HG03196 (cell line): ENCODE measurements around the gene CLCNKB.
"Not testable (repeated sequence)": the region's sequence is repeated elsewhere in the genome, so short reads cannot be mapped to it uniquely, and the experiment has no call there.

Experiments used
- ATAC-seq: cut with Tn5 transposase; IDR thresholded peaks from one replicate; pipeline ENCODE4 v1.9.1; 2021; ENCODE audit not compliant: unreplicated experiment

Gene CLCNKB

DNA sequence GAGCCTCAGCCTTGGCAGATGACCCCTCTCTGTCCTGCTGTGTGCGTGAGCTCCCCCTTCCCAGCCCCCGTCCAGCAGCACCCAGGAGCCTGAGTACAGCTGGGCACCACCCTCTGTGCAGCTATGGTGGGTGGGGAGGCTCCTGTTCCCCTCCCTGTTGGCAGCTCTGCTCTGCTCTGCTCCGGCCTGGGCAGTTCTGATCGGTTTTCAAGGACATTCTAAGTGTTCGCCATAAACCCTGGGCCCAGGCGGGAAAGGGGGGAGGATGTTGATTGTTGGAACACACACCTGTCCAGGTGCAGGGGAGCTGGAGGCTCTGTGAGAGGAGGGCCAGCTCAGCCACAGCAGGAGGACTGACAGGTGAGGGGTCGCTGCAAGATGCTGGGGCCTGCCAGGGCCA is at the start of gene CLCNKB:
Gene CLCNKB, plus strand, starts transcription at position 262 of the 400 bp plus-strand sequence. CDS start 711 bp downstream, outside the sequence.
- no peak for ATAC-seq

DNA sequence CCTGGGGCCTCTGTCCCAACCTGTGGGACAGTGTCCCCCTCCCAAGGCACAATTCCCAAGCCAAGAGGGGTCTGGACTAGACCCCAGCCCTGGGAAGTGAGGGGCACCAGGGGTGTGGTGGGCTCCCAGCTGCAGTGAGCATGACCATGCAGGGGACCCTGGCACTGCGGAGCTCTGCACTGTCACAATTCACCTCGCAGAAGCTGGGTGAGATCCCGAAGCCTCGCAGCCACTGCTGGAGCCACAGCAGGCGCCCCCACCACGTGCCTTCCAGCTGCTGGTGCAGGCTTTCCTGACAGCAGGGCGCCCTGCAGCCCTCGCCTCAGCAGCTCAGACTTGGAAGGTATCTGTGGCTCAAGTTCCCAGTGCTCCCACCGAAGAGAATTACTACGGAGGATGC is 49.5 kb upstream of the CLCNKB start:
- ATAC-seq: no peak

DNA sequence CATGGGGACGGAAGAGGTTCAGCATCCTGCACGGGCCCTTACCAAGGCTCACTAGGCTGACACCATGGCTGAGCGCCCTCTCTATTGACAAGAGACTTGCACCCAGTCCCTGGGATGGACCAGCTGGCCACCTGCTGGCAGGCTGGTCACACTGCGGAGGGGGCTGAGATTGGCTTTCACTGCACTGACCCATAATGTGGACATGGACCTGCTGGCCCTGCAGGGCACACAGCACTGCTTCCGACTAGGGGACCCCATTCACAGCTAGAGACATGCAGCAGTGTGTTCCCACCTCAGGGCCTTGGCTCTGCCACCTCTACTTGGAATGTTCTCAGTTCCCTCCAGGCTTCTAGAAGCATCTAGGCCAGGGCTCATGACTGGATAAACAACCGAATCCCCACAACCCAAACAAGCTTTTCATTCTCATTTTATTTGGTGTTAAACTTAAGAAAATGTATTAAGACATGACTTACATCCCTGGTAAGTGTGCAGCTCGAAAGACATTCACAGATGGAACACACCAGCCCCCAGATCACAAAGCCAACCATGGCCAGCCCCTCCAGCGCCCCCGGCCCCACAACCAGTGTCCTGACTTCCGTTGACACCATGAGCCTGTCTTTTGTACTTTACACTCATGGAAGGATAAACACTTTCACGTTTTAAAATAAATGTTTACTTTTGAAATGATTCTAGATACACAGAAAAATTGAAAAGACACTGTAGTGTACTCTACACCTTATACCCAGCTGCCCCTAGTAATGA is 48.8 kb upstream of the CLCNKB start:
- ATAC-seq: no peak

DNA sequence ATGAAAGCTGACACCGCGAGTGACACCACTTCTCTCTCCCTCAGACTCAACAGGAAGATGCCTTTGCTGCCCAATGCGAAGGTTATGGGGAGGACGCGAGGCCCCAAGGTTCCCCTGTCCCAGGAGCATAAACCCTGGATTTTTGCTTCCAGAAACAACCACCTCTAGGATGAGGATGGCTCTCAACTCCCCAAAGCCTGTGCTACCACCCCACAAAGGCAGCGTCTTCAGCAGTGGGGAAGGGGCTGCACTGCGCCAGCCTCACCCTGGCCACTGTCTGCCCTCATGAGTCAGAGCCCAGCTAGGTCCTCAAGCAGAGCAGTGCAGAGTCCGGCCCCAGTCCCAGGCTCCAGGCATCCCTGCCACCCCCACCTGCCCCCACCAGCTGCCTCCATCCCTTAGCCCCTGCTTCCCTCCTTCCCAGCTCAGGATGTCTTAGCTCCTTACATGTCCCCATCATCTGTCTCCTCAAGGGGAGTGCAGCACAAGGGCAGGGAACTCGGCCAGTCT is 46.5 kb upstream of the CLCNKB start:
- no peak for ATAC-seq

DNA sequence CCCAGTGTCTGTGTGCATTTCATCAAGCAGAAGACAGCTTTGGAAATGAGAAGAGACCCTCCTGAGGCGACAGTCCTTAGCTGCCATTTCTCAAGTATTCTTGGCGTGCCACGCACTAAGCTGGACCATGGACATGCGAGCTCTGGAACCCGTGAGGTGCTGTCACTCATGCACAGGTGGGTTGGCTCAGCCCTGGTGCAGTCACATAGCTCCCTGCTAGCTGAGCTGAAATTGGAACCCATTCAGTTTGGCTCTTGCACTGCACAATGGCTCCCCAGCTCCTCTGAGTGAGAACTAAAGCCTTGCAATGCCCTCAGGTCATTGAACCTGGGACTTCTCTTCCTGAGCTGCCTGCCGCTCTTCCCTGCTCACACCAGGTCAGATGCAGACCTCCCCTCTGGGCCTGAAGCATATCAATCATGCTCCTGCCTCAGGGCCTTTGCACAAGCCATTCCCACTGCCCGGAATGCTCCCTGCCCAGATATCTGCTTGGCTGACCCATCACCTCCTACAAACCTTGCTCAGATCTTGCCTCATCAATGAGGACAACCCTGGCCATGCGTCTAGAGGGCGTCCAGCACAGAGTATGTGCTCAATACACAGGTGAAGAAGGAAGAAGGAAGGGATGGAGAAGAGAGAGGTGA is 45.8 kb upstream of the CLCNKB start:
- no peak for ATAC-seq

DNA sequence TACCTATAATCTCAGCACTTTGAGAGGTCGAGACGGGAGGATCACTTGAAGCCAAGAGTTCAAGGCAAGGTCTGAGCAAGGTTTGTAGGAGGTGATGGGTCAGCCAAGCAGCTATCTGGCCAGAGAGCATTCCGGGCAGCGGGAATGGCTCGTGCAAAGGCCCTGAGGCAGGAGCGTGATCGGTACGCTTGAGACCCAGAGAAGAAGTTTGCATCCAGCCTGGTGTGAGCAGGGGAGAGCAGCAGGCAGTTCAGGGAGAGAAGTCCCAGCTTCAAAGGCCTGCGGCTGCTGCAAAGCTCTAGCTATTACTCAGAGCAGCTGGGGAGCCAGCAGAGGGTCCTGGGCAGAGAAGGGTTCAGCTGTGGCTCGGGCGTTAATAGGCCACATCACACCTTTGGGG is 44.7 kb upstream of the CLCNKB start:
- no peak for ATAC-seq

DNA sequence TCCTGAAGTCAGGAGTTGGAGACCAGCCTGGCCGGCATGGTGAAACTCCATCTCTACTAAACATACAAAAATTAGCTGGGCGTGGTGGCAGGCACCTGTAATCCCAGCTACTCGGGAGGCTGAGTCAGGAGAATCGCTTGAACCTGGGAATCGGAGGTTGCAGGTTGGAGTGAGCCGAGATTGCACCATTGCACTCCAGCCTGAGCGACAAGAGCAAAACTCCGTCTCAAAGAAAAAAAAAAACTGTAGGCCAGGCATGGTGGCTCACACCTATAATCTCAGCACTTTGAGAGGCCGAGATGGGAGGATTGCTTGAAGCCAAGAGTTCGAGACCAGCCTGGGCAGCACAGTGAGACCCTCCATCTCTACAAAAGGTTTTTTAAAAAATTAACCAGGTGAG is 42.3 kb upstream of the CLCNKB start:
- ATAC-seq: not testable (repeated sequence)

DNA sequence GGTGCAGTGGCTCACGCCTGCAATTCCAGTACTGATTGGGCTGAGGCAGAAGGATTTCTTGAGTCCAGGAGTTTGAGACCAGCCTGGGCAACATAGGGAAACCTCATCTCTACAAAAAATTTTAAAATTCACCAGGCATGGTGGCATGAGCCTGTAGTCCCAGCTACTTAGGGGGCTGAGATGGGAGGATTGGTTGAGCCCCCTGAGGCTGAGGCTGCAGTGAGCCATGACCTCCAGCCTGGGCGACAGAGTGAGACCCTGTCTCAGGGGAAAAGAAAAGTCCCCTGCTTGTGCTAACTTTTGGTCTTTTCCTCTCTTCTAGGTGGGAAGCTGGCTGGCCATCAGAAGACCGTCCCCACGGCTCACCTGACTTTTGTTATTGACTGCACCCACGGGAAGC is 38.0 kb upstream of the CLCNKB start:
- ATAC-seq: no peak

DNA sequence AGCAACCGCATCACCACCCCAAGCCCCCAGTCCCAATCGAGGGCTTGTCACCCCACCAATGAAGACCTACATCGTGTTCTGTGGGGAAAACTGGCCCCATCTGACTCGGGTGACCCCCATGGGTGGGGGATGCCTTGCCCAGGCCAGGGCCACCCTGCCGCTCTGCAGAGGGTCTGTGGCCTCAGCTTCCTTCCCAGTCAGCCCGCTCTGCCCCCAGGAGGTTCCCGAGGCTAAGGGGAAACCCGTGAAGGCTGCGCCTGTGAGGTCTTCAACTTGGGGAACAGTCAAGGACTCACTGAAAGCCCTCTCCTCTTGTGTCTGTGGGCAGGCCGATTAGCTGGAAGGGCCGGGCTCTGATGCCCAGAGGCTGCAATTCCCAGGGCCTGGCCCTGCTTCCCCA is 37.6 kb upstream of the CLCNKB start:
- no peak for ATAC-seq

DNA sequence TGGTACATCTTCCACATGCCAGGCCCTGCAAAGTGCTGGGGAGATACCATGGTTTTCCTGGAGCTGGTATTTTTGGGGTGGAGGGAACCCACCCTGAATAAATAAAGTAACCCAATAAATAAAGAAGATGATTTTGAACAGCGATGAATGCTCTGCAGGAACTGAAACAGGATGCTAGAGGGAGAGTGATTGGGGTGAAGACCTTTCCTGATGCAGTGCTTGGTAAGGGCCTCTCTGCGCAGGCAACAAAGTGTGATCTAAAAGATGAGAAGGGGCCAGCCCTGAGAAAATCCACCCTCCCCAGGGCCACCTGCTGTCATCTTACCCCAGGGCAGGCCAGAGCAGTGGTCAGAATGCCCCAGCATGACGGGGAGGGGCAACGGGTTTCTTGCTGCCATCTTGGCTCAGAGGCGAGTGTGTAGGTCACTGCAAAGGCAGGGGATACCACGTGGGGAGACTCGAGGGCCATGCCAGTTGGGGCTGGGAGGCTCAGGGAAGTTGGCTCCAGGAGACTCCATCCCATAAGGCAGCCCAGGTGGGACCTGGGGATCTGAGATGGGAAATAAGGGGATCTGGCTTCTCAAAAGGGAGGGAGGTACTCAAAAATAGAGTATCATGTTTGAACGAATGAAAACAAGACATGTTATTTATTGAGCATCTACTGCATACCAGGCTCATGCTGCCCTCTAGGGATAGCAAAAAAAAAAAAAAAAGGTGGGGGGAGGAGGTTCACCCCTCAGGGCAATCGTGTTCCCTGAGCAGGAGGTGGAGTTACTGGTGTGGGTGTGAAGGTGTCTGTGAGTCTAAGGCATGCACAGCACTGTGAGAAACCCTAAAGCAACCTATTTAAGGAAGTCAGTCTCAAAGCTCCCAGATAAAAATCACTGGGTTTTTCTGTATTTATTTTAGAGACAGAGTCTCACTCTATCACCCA is 36.8 kb upstream of the CLCNKB start:
- no peak for ATAC-seq

DNA sequence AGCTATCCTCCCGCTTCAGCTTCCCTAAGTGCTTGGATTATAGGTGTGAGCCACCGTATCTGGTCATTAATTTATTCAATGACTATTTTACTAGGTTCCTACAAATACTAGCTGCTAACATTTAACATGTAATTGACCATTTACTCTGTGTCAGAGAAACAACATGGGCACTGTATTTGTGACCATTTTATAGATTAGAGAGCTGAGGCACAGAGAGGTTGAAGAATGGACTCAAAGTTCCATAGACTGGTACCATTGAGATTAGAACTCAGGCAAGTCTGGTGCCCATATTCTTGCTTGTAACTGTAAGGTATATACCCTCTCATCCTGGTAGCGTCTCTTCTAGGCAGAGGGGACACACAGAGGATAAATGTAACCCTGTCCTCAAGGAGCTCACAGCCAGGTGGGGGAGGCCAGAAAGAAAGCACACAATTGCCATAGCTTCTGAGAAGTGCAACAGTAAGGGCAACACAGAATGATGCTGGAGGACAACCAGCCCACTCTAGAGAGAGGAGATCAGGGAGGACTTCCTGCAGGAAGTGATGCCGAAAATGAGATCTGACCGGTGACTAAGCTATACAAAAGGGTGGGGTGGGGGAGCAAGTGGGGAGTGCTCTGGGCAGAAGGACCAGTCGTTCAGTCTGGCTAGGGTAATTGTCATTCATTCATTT is 35.8 kb upstream of the CLCNKB start:
- ATAC-seq: no peak

DNA sequence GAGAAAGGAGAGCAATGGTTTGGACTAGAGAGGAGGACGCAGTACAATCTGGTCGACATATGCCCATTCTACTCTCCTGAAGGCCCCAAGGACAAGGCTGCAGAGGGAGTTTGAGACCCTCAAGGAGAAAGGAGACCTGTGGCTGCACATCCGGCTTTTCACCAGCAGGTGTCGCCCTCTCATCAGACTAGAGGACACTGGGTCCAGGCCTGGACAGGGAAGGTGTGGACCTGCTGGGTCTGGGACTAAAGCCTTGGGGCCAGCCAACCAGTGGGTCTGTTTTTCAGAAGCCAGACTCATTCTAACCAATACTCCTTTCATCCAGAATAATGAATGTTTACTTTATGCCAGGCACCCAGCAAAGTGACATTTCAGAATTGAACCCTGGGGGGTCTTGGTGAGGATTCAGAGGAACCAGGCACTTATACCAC is 34.5 kb upstream of the CLCNKB start:
- no peak for ATAC-seq

DNA sequence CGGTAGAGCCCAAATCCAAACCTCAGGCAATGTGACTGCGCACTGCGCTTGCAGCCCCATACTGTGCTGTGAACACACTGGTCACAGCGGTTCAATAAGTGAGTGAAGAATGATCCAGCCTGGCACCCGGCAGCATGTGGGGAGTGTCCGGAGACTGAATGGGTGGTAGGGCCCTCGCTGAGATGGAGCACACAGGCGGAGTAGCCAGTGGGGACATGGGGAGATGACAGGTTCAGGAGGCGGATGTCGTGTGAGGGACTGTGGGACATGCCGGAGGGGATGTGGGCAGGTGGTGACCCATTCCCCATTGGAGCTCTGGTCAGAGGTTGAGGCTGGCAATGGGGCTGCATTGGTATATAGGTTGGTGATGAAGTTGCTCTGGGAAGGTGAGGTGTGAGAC is 33.9 kb upstream of the CLCNKB start:
- no peak for ATAC-seq

DNA sequence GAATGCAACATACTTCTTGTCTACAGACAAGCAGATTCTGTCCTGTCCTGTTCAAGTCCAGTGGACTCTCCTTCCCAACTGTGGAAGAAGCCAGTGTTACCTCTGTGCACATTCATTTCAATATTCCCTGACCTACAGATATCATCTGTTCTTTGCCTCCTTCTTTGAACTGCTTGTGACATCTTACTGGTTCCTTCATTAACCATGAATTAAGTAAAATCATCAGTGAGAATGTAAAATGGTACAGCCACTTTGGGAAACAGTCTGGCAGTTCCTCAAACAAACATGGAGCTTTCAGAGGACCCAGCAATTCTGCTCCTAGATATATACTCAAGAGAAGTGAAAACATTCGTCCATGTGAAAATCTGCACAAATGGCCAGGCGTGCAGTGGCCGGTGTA is 32.7 kb upstream of the CLCNKB start:
- no peak for ATAC-seq

DNA sequence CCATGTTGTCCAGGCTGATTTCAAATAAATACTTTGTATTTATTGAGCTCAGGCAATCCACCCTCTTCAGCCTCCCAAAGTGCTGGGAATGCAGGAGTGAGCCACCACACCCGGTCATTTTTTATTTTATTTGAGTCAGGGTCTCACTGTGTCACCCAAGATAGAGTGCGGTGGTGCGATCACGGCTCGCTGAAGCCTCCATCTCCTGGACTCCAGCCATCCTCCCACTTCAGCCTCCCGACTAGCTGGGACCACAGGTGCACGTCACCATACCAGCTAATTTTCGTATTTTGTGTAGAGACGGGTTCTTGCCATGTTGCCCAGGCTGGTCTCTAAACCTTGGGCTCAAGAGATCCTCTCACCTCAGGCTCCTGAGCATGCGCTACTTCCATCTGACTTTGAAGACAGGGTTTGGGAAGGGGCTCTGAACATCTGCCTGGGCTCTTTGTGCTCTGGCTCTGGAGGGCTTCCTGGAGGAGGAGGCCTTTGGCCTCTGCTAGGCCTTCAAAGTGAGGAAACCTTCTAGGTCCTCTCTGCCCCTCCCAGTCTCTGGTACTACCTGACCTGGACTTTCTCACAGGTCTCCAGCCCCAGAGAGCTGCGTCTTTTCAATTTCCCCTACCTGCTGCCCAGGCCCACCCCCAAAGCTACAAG is 31.5 kb upstream of the CLCNKB start:
- no peak for ATAC-seq

DNA sequence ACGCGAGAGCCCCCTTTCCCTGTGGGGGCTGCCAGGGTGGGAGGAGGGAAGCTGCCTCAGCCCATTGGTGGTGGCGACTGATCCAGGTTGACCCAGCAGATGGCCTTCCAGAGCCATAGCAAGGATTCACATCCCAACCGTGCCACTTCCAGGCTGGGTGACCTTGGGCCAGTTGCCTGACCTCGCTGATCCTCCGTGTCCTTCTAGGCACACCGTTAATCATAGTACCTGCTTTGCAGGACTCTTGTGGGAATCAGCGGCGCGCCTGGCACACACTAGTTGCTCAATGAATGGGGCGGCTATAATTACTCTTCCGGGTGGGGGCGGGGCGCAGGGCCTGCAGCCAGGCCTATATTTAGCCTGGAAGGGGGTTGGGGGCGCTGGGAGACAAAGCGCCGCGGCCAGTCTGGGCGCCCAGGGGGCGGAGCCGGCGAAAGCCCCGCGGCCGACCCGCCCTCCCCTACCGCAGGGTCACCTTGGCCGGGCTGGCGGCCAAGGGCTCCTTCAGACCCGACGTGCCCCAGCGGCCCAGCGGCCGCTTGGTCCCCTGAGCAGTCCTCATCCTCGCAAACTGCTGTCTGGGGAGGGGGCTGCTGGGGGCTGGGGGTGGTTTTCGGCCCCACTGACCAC is 30.9 kb upstream of the CLCNKB start:
- no peak for ATAC-seq

DNA sequence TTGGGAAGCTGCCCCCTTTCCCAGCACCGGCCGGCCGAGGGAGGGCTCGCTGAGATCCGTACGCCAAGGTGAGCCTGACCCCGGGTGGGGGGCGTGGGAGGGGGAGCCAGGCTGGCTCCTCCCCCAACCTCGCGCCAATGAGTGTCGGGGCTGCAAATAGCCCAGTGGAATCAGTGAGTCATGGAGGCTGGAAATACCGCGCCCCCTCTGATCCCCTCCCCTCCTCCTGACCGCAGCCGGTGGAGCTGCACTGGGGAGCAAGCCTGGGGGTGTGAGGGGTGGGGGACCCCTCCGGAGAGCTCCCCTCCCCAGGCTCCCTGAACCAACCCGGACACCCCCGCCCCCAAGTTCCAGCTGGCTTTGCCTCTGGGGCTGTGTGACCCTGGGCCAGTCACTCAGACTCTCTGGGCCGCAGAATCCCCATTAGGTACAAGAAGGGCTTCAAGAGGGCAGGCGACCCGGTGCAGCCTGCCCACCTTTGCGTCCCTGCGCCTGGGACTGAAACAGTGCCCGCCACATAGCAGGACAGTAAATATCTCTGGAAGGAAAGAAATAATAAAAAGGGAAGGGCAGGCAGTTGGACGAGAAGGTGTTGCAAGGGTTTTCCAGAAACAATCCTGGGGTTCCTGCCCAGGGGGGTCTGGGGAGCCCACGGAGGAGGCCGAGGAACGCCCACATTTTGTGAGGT is 30.2 kb upstream of the CLCNKB start:
- no peak for ATAC-seq

DNA sequence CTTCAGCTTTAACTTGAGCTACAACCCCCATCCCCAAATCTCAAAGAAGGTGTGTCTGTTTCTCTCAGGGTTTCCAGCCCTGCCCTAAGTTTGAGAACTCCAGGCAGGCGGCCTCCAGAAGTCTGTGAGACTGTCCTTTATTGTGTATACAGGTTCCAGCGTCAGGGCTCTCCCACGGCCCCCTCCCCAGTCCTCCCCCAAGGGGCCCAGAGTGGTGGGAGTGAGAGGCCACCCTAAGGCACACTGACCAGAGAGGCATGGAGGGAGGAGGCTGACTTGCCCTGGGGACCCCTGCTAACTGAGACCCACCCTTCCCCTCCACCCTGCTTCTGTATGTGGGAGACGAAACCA is 29.7 kb upstream of the CLCNKB start:
- ATAC-seq: no peak
